NCI-H2171 treated with DMSO at 0.1 percent for 48 hours (cell line): ENCODE data around the gene SAGE1.
"Not testable (repeated sequence)": the region's sequence is repeated elsewhere in the genome, so short reads cannot be mapped to it uniquely, and the experiment has no call there.

Experiments
- DNase-seq: peaks from one replicate; lab custom pipeline; 2025; lab: John Stamatoyannopoulos, UW

SAGE1 gene, protein sequence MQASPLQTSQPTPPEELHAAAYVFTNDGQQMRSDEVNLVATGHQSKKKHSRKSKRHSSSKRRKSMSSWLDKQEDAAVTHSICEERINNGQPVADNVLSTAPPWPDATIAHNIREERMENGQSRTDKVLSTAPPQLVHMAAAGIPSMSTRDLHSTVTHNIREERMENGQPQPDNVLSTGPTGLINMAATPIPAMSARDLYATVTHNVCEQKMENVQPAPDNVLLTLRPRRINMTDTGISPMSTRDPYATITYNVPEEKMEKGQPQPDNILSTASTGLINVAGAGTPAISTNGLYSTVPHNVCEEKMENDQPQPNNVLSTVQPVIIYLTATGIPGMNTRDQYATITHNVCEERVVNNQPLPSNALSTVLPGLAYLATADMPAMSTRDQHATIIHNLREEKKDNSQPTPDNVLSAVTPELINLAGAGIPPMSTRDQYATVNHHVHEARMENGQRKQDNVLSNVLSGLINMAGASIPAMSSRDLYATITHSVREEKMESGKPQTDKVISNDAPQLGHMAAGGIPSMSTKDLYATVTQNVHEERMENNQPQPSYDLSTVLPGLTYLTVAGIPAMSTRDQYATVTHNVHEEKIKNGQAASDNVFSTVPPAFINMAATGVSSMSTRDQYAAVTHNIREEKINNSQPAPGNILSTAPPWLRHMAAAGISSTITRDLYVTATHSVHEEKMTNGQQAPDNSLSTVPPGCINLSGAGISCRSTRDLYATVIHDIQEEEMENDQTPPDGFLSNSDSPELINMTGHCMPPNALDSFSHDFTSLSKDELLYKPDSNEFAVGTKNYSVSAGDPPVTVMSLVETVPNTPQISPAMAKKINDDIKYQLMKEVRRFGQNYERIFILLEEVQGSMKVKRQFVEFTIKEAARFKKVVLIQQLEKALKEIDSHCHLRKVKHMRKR

DNA sequence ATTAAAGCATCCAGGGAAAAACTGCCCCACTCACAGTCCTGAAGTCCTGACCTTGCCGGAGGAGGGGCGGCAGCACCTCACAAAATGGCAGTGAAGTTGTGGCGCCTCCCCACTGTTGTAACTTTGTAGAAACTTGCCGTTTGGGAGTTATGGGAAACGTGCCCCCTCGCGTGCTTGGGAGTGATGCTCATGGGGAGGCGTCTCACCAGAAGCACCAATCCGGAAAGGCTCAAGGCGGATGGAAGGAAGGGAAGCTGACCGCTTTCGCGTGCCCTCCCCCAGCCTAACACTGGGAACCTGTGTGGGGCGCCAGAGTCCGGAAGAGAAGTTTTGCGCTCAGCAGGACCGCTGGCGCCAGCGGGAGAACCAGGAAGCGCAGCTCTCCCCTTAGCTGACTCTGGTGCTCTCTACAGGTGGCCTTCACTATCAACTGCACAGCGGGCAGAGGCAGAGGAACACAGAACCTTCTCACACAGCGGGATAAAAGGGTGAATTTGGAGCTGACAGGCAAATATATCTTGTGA is at the start of gene SAGE1, which contains the start of gene CT45A10:
TSS of gene SAGE1 (plus strand) at position 423 of the 524 bp plus-strand sequence. CDS start 2,527 bp downstream, outside the sequence.
TSS of gene CT45A10 (minus strand) at position 151 of the 524 bp plus-strand sequence. CDS start 8,100 bp downstream, outside the sequence.
- no peak for DNase-seq

DNA sequence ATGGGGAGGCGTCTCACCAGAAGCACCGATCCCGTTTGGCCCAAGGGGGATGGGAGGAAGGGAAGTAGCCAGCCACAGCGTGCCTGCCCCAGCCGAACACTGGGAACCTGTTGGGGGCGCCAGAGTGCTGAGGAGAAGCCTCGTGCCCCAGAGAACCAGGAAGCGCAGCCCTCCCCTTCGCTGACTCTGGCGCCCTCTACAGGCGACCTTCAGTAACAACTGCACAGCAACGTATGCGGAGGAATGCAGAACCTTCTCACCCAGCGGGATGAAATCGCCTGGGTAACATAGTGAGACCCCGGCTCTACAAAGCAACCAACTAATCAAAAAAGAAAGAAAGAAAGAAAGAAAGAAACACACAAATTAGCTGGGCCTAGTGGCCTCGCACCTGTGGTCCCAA is 39.1 kb upstream of the SAGE1 start, which contains the start of gene CT45A8:
TSS of gene CT45A8 (minus strand) at position 101 of the 400 bp plus-strand sequence. CDS start 3,755 bp downstream, outside the sequence.
- DNase-seq: not testable (repeated sequence)

DNA sequence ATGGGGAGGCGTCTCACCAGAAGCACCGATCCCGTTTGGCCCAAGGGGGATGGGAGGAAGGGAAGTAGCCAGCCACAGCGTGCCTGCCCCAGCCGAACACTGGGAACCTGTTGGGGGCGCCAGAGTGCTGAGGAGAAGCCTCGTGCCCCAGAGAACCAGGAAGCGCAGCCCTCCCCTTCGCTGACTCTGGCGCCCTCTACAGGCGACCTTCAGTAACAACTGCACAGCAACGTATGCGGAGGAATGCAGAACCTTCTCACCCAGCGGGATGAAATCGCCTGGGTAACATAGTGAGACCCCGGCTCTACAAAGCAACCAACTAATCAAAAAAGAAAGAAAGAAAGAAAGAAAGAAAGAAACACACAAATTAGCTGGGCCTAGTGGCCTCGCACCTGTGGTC is 21.8 kb upstream of the SAGE1 start, which contains the start of gene CT45A9:
TSS of gene CT45A9 (minus strand) at position 101 of the 400 bp plus-strand sequence. CDS start 3,751 bp downstream, outside the sequence.
- DNase-seq: not testable (repeated sequence)

DNA sequence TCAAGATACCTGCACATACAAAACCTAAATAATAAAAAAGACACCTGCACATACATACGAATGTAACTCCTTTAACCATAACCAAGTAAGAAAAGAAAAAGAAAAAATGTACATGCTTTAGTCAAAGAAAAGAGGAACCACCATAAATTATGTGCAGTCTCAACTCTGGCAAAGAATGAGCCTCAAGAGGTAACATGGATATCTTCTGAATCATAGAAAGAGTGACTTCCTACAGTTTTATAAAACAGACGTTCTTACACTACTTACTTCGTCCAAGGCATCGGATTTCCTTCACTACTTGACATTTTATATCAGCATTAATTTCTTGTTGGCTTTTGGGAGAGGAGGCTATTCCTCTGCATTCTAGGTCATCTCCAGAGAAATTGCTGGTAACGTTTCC is 10.8 kb upstream of the SAGE1 start:
- DNase-seq: not testable (repeated sequence)

DNA sequence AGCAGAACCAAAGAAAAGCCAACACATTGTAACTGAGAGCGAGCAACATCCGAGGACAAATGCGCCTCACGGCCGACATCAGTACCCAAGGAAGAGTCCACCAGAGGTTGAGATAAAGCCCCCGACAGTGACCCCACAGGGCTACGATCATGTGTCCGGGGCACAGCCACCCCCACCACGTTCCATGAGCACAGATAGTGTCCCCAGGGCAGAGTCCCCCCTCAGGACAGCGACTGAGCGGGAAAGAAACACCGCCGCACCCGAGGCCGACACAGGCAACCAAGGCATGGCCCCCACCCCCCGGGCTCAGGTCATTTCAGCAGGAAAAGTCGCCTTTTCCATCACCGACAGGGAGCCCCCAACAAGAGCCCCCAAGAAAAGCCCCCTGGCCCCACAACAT is 5.3 kb upstream of the SAGE1 start:
- DNase-seq: not testable (repeated sequence)

DNA sequence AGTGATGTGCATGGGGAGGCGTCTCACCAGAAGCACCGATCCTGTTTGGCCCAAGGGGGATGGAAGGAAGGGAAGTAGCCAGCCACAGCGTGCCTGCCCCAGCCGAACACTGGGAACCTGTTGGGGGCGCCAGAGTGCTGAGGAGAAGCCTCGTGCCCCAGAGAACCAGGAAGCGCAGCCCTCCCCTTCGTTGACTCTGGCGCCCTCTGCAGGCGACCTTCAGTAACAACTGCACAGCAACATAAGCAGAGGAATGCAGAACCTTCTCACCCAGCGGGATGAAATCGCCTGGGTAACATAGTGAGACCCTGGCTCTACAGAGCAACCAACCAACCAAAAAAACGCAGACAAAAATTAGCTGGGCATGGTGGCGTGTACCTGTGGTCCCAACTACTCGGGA is 4.5 kb upstream of the SAGE1 start:
- not testable (repeated sequence) for DNase-seq

DNA sequence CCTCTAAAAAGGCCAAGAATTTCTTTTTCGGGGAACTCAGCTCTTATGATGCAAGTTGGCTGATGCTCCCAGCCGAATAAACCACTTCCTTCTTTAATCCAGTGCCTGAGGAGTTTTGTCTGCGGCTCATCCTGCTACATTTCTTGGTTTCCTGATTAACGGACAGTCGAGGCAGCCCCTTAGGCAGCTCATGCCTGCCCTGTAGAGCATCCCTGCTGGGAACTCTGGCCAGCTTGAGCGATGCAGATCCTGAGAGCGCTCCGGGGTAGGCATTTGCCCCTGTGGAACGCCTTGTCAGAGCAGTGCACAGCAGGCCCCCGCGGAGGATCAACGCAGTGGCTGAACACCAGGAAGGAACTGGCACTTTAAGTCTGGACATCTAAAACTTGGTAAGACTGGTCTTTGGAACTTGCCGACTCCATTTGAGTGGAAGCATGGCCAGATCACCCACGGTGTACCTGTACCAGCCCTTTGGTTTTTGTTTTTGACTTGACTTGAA is 3.4 kb upstream of the SAGE1 start:
- DNase-seq: no peak

DNA sequence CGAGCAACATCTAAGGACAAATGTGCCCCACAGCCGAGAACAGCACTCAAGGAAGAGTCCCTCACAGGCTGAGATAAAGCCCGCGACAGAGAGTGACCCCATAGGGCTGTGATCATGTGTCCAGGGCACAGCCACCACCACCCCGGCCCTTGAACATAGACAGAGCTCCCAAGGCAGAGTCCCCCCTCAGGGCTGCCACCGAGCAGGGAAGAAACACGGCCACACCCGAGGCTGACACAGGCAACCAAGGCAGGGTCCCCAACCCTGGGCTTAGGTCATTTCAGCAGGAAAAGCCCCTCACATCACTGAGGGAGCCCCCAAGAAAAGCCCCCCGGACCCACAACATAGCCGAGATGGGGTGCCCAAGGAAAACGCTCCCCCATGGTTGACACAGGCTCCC is 735 bp upstream of the SAGE1 start:
- no peak for DNase-seq

DNA sequence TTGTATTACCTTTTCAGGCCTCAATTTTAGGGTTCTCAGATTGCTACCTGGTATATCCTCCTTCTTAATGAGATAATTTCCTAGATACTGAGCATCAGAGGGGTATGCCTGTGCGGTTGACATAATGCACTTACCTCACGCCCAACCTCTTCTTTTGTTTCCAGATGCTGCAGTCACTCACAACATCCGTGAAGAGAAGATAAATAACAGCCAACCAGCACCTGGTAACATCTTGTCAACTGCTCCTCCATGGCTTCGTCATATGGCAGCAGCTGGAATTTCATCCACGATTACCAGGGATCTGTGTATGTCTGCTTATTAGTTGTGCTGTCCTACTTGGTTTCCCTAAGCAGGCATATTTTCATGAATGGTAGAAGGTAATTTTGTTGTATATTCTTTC is 16.7 kb downstream of the SAGE1 start:
- no peak for DNase-seq

DNA sequence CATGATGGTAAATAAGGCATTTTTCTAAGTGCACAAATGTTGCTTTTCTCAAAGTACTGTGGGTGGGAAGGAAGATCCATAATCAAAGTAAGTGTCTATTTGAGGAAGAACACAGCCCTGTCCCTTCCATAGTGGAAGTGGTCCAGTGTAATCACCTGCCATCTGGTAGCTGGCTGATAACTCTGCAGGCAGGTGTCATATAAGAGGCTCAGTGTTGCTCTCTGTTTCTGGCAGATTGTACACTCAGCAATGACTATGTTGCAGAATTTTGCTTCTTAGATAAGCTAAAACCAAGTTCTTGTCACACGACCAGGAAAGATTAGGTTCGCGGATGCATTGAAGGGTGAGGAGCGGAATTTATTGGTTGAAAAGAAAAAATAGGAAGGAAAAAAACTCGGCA is 20.9 kb downstream of the SAGE1 start:
- no peak for DNase-seq

DNA sequence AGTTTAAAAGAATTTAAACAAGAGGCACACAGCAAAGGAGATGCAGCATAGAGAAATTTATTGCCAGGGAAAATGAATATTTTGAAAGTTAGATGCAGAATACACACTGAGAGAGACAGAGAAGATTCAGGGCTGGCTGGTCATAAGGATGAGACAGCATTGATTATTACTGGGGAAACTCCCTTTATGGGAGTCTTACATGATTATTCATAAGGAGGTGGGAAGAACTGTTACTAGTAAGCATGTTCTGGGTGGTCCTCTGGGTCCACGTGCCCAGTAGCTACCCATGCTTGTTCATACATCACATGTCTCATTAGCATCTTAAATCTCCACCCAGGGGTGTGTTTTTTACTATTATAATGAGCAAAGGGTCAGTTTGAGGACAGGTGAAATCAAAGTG is 27.0 kb downstream of the SAGE1 start:
- not testable (repeated sequence) for DNase-seq

DNA sequence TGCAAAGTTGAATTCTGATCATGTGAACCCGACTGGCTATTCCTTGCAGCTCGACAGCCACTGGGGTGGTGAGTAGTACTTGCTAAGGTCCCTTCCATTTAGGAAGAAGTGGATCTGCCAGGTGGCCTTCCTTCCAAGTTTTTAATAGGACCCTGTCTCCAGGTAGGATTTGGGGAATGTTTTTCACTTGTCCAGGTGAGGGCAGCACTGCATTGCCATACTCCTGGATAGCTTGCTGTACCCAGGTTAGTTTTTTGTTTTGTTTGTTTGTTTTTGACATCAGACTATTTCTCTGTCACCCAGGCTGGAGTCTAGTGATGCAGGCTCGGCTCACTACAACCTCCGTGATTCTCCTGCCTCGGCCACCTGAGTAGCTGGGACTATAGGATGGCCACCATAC is 29.8 kb downstream of the SAGE1 start:
- no peak for DNase-seq

DNA sequence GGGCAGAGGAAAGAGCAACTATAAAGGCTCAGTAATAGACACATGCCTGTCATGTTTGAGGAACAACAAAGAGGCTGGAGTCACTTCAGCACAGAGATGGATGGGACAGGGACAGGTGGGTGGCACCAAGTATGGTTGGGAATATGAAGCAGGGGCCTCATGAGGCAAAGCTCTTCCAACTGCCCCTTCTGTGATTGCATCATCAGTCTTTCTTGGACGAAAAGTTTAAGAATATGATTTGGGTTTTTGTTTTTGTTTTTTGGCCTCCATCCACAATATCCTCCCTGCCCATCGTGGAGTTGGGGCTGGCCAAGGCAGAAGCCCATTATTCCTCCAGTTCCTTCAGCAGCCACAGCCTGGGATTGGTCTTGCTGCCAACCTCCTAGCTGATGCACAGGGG is 34.4 kb downstream of the SAGE1 start:
- DNase-seq: no peak

DNA sequence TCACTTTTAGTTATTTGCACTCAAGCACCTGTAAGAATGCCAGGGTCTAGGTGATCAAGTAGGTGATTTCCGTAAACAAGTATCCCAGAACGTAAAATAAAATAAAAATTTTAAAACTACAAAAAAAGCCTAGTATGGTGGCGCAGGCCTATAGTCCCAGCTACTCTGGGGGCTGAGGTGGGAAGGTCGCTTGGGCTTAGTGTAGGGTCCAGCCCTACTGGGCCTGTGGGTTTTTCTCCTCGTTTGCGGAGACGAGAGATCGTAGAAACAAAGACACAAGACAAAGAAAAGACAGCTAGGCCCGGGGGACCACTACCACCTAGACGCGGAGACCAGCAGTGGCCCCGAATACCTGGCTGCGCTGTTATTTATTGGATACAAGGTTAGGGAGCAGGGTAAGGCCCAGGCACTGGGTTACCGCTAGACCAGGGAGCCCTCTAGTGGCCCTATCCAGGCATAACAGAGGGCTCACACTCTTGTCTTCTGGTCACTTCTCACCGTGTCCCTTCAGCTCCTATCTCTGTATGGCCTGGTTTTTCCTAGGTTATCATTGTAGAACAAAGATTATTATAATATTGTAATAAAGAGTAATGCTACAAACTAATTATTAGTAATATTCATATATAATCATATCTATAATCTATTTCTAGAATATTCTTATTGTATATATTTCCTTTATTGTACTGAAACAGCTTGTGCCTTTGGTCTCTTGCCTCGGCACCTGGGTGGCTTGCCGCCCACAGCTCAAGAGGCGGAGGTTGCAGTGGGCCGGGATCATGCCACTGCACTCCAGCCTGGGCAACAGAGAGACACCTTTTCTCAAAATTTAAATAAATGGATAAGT is 38.4 kb downstream of the SAGE1 start:
- peak; percentile 13 for DNase-seq

DNA sequence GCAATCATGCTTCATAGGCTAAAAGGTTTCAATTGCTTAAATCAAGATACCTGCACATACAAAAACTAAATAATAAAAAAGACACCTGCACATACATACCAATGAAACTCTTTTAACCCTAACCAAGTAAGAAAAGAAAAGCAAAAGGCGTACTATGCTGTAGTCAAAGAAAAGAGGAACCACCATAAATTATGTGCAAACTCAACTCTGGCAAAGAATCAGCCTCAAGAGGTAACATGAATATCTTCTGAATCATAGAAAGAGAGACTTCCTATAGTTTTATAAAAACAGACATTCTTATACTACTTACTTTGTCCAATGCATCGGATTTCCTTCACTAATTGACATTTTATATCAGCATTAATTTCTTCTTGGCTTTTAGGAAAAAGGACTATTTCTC is 51.0 kb downstream of the SAGE1 start:
- no peak for DNase-seq

DNA sequence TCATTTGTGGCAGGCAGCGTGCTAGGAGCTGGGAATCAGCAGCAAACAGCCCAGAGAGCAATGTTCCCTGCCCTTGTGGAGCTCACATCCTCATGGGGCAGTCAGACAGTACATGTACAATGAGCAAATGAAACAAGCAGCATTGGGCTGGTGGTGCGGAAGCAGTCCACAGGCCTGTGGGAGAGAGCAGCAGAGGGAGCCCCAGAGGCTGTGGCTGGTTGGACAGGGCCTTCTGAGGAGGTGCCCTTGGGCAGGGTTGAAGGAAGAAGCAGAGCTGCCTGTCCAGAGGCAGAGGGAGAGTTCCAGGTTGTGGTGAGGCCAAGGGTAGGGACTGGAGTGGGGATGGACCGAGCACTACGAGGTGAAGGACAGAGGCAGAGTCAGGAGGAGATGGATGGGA is 57.8 kb downstream of the SAGE1 start:
- no peak for DNase-seq
